ENCODE measurements around the gene GLIPR1.
"Not testable (repeated sequence)": the region's sequence is repeated elsewhere in the genome, so short reads cannot be mapped to it uniquely, and the experiment has no call there.

The GLIPR1 gene

GRCh38 chr12:75489613-75490210, 9.2 kb downstream of the GLIPR1 start:
- H3K9ac ChIP-seq (ENCODE audit: low read length) = no peak overlapping the region
- H3K27me3 ChIP-seq (ENCODE audit: control insufficient read depth, insufficient read depth, low read length) = no peaks in the 10 kb centered on the region
- no peak overlapping the region for H3K27ac ChIP-seq (ENCODE audit: low read depth, low read length)
- no peaks in the 10 kb centered on the region for H3K9me3 ChIP-seq (ENCODE audit: control insufficient read depth, insufficient read depth, low read depth, low read length)
- peaks cover 5% of the 10 kb centered on the region for H3K36me3 ChIP-seq (ENCODE audit: control insufficient read depth, insufficient read depth, low read length)
- H3K4me1 ChIP-seq (ENCODE audit: control insufficient read depth, insufficient read depth, low read length) = peaks cover 11% of the 10 kb centered on the region
- no peak overlapping the region for H3K4me3 ChIP-seq (ENCODE audit: low read depth, low read length)

DNA sequence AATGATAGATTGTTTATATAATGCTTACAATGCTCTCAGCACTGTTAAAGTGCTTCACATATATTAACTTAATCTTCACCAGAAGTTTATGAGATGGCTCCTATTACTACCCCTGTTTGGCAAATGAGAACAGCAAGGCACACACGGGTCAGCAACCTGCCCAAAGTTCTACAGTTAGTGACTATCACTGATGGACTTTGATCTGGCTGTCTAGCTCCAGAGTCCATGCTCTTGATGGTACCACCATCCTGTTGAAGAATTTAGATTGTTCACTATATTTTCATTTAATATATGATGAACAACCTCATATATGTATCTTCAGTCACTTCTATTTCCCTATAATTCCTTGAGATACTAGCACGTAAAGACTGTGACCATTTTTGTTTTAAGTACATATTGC, 10.6 kb downstream of the GLIPR1 start:
- peaks cover 11% of the 10 kb centered on the region for H3K36me3 ChIP-seq (ENCODE audit: control insufficient read depth, insufficient read depth, low read length)
- H3K9ac ChIP-seq (ENCODE audit: low read length) = no peak overlapping the region
- no peak overlapping the region for H3K27ac ChIP-seq (ENCODE audit: low read depth, low read length)
- 0 out of 2 replicates have a peak, but pooled peaks cover 2% of the 10 kb centered on the region for H3K4me1 ChIP-seq (ENCODE audit: control insufficient read depth, insufficient read depth, low read length)
- no peaks in the 10 kb centered on the region for H3K9me3 ChIP-seq (ENCODE audit: control insufficient read depth, insufficient read depth, low read depth, low read length)
- no peaks in the 10 kb centered on the region for H3K27me3 ChIP-seq (ENCODE audit: control insufficient read depth, insufficient read depth, low read length)
- H3K4me3 ChIP-seq (ENCODE audit: low read depth, low read length) = no peak overlapping the region

DNA sequence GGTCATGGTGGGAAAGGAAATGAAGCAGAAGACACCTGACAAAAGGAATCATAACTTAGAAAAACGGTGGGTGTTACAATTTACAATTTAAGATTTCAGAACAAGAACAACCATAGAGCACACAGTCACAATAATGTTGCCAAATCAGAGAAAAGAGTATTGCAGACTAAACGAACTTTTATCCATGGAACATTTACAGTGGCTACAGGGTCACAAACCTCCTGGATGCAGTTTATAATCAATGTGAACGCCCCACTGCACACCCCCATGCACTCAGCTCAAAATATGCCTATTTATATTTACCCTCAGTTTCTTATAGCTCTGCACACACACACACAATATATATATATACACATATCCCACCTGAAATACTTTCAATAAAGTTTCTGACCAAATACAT, 22.9 kb downstream of the GLIPR1 start:
- Histone ChIP-seq H3K9me3 (ENCODE audit: control insufficient read depth, insufficient read depth, low read depth, low read length) (no peaks in the 10 kb centered on the region), H3K27ac (ENCODE audit: low read depth, low read length) (no peak overlapping the region), H3K9ac (ENCODE audit: low read length) (no peak overlapping the region), H3K4me1 (ENCODE audit: control insufficient read depth, insufficient read depth, low read length) (no peaks in the 10 kb centered on the region), H3K4me3 (ENCODE audit: low read depth, low read length) (no peak overlapping the region), H3K36me3 (ENCODE audit: control insufficient read depth, insufficient read depth, low read length) (peaks cover 96% of the 10 kb centered on the region), H3K27me3 (ENCODE audit: control insufficient read depth, insufficient read depth, low read length) (no peaks in the 10 kb centered on the region)

DNA sequence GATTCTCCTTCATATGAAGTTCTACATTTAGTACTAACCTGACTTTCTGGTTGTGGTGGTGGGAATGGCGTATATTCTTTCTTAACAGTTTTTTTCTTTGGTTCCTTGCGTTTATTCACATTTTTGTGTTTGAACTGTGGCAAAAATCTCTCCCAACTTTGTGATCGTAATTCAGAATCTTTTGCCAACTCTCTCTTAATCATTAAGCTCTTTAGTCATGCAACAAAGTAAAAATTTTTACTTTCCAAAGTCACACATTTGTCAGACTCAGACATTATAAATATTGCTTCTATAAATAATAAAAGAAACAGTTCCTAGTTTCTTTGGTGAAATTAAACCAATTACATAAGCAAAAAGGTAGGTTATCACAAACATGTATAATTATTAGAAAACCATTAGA, 23.3 kb downstream of the GLIPR1 start:
- Histone ChIP-seq H3K4me1 (ENCODE audit: control insufficient read depth, insufficient read depth, low read length) (no peaks in the 10 kb centered on the region), H3K9me3 (ENCODE audit: control insufficient read depth, insufficient read depth, low read depth, low read length) (no peaks in the 10 kb centered on the region), H3K27me3 (ENCODE audit: control insufficient read depth, insufficient read depth, low read length) (no peaks in the 10 kb centered on the region), H3K9ac (ENCODE audit: low read length) (no peak overlapping the region), H3K4me3 (ENCODE audit: low read depth, low read length) (no peak overlapping the region), H3K36me3 (ENCODE audit: control insufficient read depth, insufficient read depth, low read length) (peaks cover 93% of the 10 kb centered on the region), H3K27ac (ENCODE audit: low read depth, low read length) (no peak overlapping the region)

DNA sequence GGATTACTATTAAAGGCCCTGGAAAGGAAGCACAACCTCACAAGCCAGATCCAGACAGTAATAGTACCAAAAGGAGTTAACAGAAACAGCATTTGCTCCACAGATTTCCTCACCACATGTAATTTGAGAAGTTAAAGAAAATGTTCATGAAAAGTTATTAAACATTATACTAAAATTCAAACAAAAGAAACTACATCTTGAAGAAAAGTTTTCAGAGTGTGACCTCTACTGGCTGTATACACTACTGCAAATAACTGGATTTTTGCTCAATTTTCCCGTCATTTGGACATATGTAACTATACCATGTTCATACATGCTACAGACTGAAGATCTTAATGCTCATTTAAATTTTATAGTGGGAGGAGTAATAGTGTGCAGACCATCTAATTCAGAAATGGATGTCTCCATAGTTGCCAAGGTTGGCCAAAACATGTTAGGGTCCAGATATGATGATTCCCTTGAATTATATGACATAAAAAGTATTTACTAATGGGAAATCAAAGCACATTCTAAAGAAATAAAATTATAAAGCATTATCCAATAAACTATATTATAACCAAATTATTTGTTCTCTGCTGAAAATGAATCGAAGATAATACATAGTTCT, 25.3 kb downstream of the GLIPR1 start:
- no peak overlapping the region for H3K27ac ChIP-seq (ENCODE audit: low read depth, low read length)

DNA sequence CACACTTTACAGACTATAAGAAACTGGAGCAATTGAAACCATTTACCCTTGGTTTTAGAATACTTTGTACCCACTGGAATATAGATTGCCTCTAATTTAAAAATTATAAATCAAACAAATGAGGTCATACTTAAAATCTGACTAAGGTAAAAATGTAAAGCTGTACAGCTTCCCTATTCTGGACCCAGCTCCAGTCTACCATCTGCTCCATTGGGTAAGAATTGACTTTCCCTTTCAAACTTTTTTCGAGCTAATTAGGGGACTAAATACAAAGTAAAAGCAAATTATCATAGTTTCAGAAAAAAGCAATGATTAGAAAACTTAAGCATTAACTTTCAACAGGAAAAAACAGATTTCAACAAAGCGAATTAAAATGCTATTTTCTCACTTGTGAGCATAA, 26.5 kb downstream of the GLIPR1 start:
- H3K9ac ChIP-seq (ENCODE audit: low read length) = no peak overlapping the region
- no peak overlapping the region for H3K4me3 ChIP-seq (ENCODE audit: low read depth, low read length)
- peaks cover 4% of the 10 kb centered on the region; the same call in 1 of the 2 replicates for H3K4me1 ChIP-seq (ENCODE audit: control insufficient read depth, insufficient read depth, low read length)
- H3K27me3 ChIP-seq (ENCODE audit: control insufficient read depth, insufficient read depth, low read length) = no peaks in the 10 kb centered on the region
- no peaks in the 10 kb centered on the region for H3K9me3 ChIP-seq (ENCODE audit: control insufficient read depth, insufficient read depth, low read depth, low read length)
- no peak overlapping the region for H3K27ac ChIP-seq (ENCODE audit: low read depth, low read length)
- H3K36me3 ChIP-seq (ENCODE audit: control insufficient read depth, insufficient read depth, low read length) = peaks cover 62% of the 10 kb centered on the region

More for the DNA sequence above, 25.3 kb downstream of the GLIPR1 start:
- peaks cover 4% of the 10 kb centered on the region; the same call in 1 of the 2 replicates for H3K4me1 ChIP-seq (ENCODE audit: control insufficient read depth, insufficient read depth, low read length)
- H3K36me3 ChIP-seq (ENCODE audit: control insufficient read depth, insufficient read depth, low read length) = peaks cover 75% of the 10 kb centered on the region
- no peaks in the 10 kb centered on the region for H3K9me3 ChIP-seq (ENCODE audit: control insufficient read depth, insufficient read depth, low read depth, low read length)
- H3K27me3 ChIP-seq (ENCODE audit: control insufficient read depth, insufficient read depth, low read length) = no peaks in the 10 kb centered on the region
- no peak overlapping the region for H3K4me3 ChIP-seq (ENCODE audit: low read depth, low read length)
- no peak overlapping the region for H3K9ac ChIP-seq (ENCODE audit: low read length)

DNA sequence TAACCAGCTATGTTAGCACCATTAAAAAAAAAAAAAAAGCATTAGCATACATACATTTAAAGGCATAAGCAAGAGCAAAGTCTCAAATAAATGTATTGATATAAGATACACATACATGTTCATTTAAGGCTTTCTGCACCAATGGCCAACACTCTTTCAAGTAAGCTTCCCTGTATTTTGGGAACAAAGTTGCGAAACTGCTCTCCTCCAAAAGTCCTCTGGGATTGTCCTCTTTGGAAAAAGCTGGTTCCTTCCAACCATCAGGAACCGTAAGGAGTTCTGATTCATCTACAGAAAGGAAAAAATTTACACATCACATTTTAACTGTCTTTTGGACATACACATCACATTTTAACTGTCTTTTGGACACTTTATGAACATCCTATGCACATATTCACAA, 27.6 kb downstream of the GLIPR1 start:
- no peaks in the 10 kb centered on the region for H3K27me3 ChIP-seq (ENCODE audit: control insufficient read depth, insufficient read depth, low read length)
- H3K9ac ChIP-seq (ENCODE audit: low read length) = no peak overlapping the region
- H3K9me3 ChIP-seq (ENCODE audit: control insufficient read depth, insufficient read depth, low read depth, low read length) = no peaks in the 10 kb centered on the region
- H3K4me3 ChIP-seq (ENCODE audit: low read depth, low read length) = no peak overlapping the region
- H3K27ac ChIP-seq (ENCODE audit: low read depth, low read length) = no peak overlapping the region
- H3K4me1 ChIP-seq (ENCODE audit: control insufficient read depth, insufficient read depth, low read length) = peaks cover 4% of the 10 kb centered on the region; the same call in 1 of the 2 replicates
- H3K36me3 ChIP-seq (ENCODE audit: control insufficient read depth, insufficient read depth, low read length) = peaks cover 51% of the 10 kb centered on the region

DNA sequence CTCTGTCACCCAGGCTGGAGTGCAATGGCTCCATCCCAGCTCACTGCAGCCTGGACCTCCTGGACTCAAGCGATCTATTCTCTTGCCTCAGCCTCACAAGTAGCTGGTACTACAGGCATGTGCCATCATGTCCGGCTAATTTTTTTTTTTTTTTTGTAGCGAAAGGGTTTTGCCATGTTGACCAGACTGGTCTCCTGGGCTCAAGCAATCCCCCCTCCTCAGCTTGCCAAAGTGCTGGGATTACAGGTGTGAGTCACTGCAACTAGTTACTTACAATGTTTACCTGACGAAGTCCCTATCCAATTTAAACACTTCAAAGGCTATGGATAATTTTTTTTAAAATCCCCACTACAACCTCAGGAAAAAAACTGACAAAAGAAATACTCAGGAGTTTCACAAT, 29.1 kb downstream of the GLIPR1 start:
- no peaks in the 10 kb centered on the region for H3K27me3 ChIP-seq (ENCODE audit: control insufficient read depth, insufficient read depth, low read length)
- H3K27ac ChIP-seq (ENCODE audit: low read depth, low read length) = no peak overlapping the region
- peak overlapping the region; percentile 86; the same call in 1 of the 2 replicates for H3K4me3 ChIP-seq (ENCODE audit: low read depth, low read length)
- H3K36me3 ChIP-seq (ENCODE audit: control insufficient read depth, insufficient read depth, low read length) = peaks cover 37% of the 10 kb centered on the region
- no peak overlapping the region for H3K9ac ChIP-seq (ENCODE audit: low read length)
- H3K4me1 ChIP-seq (ENCODE audit: control insufficient read depth, insufficient read depth, low read length) = peaks cover 4% of the 10 kb centered on the region; the same call in 1 of the 2 replicates
- H3K9me3 ChIP-seq (ENCODE audit: control insufficient read depth, insufficient read depth, low read depth, low read length) = no peaks in the 10 kb centered on the region

- Histone ChIP-seq H3K9me3 (ENCODE audit: control insufficient read depth, insufficient read depth, low read depth, low read length) (no peaks in the 10 kb centered on the region), H3K4me1 (ENCODE audit: control insufficient read depth, insufficient read depth, low read length) (peaks cover 4% of the 10 kb centered on the region; the same call in 1 of the 2 replicates), H3K4me3 (ENCODE audit: low read depth, low read length) (peak within 1 kb of the TSS; percentile 86), H3K9ac (ENCODE audit: low read length) (peak within 1 kb of the TSS; percentile 94), H3K27me3 (ENCODE audit: control insufficient read depth, insufficient read depth, low read length) (no peaks in the 10 kb centered on the region), H3K36me3 (ENCODE audit: control insufficient read depth, insufficient read depth, low read length) (peaks cover 19% of the 10 kb centered on the region), H3K27ac (ENCODE audit: low read depth, low read length) (peak within 1 kb of the TSS; percentile 79; the same call in 1 of the 2 replicates)
Measured at GRCh38 chr12:75511116-75512048, 30.8 kb downstream of the GLIPR1 start, which contains the start of gene KRR1. TSS of gene KRR1 (minus strand) at chr12:75511609. CDS start at chr12:75511597, 12 bp downstream.

- not testable (repeated sequence) for H3K36me3 ChIP-seq (ENCODE audit: control insufficient read depth, insufficient read depth, low read length); H3K27ac ChIP-seq (ENCODE audit: low read depth, low read length); H3K4me3 ChIP-seq (ENCODE audit: low read depth, low read length); H3K9me3 ChIP-seq (ENCODE audit: control insufficient read depth, insufficient read depth, low read depth, low read length); H3K9ac ChIP-seq (ENCODE audit: low read length); H3K27me3 ChIP-seq (ENCODE audit: control insufficient read depth, insufficient read depth, low read length); H3K4me1 ChIP-seq (ENCODE audit: control insufficient read depth, insufficient read depth, low read length)
Measured at GRCh38 chr12:75521224-75521623, 40.7 kb downstream of the GLIPR1 start.

GRCh38 chr12:75522124-75522523, 41.6 kb downstream of the GLIPR1 start:
- not testable (repeated sequence) for H3K9me3 ChIP-seq (ENCODE audit: control insufficient read depth, insufficient read depth, low read depth, low read length); H3K36me3 ChIP-seq (ENCODE audit: control insufficient read depth, insufficient read depth, low read length); H3K4me1 ChIP-seq (ENCODE audit: control insufficient read depth, insufficient read depth, low read length); H3K27me3 ChIP-seq (ENCODE audit: control insufficient read depth, insufficient read depth, low read length); H3K4me3 ChIP-seq (ENCODE audit: low read depth, low read length); H3K27ac ChIP-seq (ENCODE audit: low read depth, low read length); H3K9ac ChIP-seq (ENCODE audit: low read length)

All from HUES6 (cell line).